Thoracic aorta (tissue), 2 donors: Measurements from ENCODE around the gene CAMK1. TPM values are rescaled to one million over a fixed set of nuclear protein-coding genes. Genes with fewer than 3 reads are reported as not detected.

Experiments used
- ATAC-seq: fragments of 150-250 bp; one replicate; pipeline ENCODE4 v1.8.0; 2017; ENCODE audit warnings: low read depth; ENCODE audit not compliant: insufficient number of reproducible peaks, low FRiP score
- DNase-seq: peaks from one replicate; pipeline ENCODE4 v3.0.0-alpha.2; 2020; ENCODE audit warnings: low spot score
- H3K27ac ChIP-seq, 2 donors: fragments of 200-600 bp; sonication (generic); 1 replicate in 1 of 2; 2 replicates in 1 of 2; pipeline ENCODE4 v1.5.1; 2016; ENCODE audit warnings: mild to moderate bottlenecking in 2 of 2, moderate library complexity in 2 of 2
- H3K27me3 ChIP-seq: fragments of 200-600 bp; sonication (generic); replicated peaks from 2 replicates; pipeline ENCODE4 v1.6.0; 2016; ENCODE audit warnings: mild to moderate bottlenecking; ENCODE audit not compliant: insufficient read depth
- H3K36me3 ChIP-seq: fragments of 200-600 bp; sonication (generic); one replicate; pipeline ENCODE4 v1.5.1; 2016
- H3K4me1 ChIP-seq, 2 donors: fragments of 200-600 bp; sonication (generic); 1 replicate in 1 of 2; 2 replicates in 1 of 2; pipeline versions ENCODE4 v1.5.1 to v1.6.0; 2016; ENCODE audit warnings: low read depth in 2 of 2, mild to moderate bottlenecking in 1 of 2; ENCODE audit not compliant: control insufficient read depth in 1 of 2
- H3K4me3 ChIP-seq: fragments of 200-600 bp; sonication (generic); 2 replicates; pipeline ENCODE4 v1.5.1; 2016; ENCODE audit warnings: mild to moderate bottlenecking
- H3K9me3 ChIP-seq: fragments of 200-600 bp; sonication (generic); 2 replicates; pipeline ENCODE4 v1.5.1; 2016
- CTCF ChIP-seq: fragments of 200-600 bp; sonication (generic); IDR thresholded peaks from one replicate; pipeline ENCODE4 v1.5.1; 2019; ENCODE audit warnings: antibody characterized with exemption
- total RNA-seq, 2 donors: library from RNA; depleted of rRNA; stranded (reverse); fragments of >200 nt; gene quantifications; one replicate each; pipeline versions ENCODE4 v1.1.0 to v1.2.3, GENCODE V29; 2016

Gene CAMK1
- total RNA-seq, 2 donors from 2014 or later: 50.9 to 69.7 TPM

DNA sequence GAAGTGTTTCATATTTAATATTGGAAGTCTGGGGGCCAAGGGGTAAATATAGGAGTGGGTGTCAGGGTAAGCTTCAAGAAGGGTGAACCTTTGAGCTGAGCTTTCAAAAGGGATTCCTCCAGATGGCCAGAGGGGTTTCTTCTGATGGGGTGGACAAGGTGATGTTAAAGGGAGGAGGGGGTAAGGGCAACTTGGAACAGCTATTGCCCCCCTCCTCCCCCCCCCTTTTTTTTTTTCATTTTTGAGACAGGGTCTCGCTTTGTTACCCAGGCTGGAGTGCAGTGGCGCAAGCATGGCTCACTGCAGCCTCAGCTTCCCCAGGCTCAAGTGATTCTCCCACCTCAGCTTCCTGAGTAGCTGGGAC, 38.2 kb upstream of the CAMK1 start:
- ATAC-seq: no peak
- no peak overlapping the region for H3K4me3 ChIP-seq
- no peak for DNase-seq
- no peaks in the 10 kb centered on the region for H3K27me3 ChIP-seq
- peaks cover 29% of the 10 kb centered on the region for H3K36me3 ChIP-seq
- no peak overlapping the region for H3K27ac ChIP-seq
- H3K9me3 ChIP-seq: no peaks in the 10 kb centered on the region
- H3K4me1 ChIP-seq: peaks cover 0 to 20% of the 10 kb centered on the region in 2 donors
- no peak for TF ChIP-seq CTCF

DNA sequence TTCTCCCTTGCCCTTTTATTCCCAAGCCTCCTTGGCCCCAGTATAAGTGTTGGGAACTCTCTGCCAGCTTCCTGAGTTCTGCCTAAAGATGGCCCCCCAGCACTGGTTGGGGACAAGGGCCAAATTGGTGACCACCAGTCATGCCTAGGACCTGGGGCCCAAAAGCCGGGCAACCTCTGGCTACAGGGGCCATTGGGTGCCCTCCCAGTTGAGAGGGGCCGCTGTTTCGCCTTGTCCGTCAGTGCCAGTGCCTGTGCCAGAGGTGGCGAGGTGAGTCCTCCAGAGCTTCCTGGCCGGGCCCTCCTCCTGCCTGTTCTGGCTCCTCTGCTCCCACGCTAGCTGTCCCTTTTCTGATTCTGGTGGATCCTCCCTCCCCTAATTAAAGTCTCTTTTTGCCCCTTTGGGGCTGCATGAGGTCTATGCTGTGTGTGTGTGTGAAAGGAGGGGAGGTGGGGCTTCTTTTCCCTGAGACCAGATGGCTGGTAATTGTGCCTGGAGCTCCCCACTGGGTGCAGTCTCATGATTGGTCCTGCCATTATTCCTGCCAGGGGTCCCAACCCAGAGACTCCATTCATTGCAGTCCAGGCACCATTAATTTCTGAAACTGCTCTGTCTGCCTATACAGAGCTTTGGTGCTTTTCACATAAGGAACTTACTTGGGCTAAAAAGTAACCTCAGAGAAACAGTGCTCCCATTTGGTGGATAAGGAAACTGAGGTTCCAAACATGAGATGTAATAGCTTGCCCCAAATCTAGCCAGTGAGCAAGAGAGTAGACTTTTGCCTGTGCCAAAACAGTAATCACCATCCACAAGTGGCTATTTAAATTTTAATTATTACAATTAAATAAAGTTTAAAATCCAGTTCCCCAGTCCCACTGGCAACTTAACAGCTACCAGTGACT, 37.2 kb upstream of the CAMK1 start:
- ATAC-seq: no peak

GRCh38 chr3:9806137-9806536, 36.4 kb upstream of the CAMK1 start:
- no peak for TF ChIP-seq CTCF
- no peaks in the 10 kb centered on the region for H3K9me3 ChIP-seq
- no peak overlapping the region for H3K4me3 ChIP-seq
- no peaks in the 10 kb centered on the region for H3K27me3 ChIP-seq
- peaks cover 0 to 14% of the 10 kb centered on the region in 2 donors for H3K4me1 ChIP-seq
- DNase-seq (no peak), ATAC-seq (no peak)
- H3K36me3 ChIP-seq: peaks cover 42% of the 10 kb centered on the region
- no peak overlapping the region for H3K27ac ChIP-seq

More for the DNA sequence above, 37.2 kb upstream of the CAMK1 start:
- H3K27ac ChIP-seq: no peak overlapping the region
- no peaks in the 10 kb centered on the region for H3K27me3 ChIP-seq
- H3K4me1 ChIP-seq: peaks cover 0 to 20% of the 10 kb centered on the region in 2 donors
- no peaks in the 10 kb centered on the region for H3K9me3 ChIP-seq
- no peak for DNase-seq
- TF ChIP-seq CTCF: no peak
- H3K36me3 ChIP-seq: peaks cover 34% of the 10 kb centered on the region
- H3K4me3 ChIP-seq: no peak overlapping the region

DNA sequence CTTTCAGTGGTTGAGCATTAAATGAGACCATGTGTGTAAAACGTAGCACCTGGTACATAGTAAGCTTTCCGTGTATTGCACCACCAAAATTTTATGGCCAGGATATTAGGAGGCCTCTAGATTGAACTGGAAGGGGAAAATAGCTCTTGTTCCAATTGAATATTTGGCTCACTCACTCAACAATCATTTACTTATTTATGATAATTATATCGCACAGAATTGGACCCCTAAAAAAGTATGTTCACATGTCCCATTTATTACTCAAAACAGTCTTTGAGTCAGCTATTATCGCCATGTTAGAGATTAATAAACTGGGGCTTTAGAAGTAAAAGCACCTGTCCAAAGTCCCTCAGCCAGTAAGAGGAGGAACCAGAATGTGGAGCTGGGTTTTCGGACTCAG, 35.2 kb upstream of the CAMK1 start:
- peaks cover 50% of the 10 kb centered on the region for H3K36me3 ChIP-seq

More for the DNA sequence above, 35.2 kb upstream of the CAMK1 start:
- no peak overlapping the region for H3K4me3 ChIP-seq
- H3K27ac ChIP-seq: no peak overlapping the region
- peaks cover 0 to 7% of the 10 kb centered on the region in 2 donors for H3K4me1 ChIP-seq
- no peaks in the 10 kb centered on the region for H3K27me3 ChIP-seq
- no peak for TF ChIP-seq CTCF
- DNase-seq (no peak), ATAC-seq (no peak)
- H3K9me3 ChIP-seq: no peaks in the 10 kb centered on the region
